ELF-1 (cell line): ENCODE results near the gene TFEB.

ENCODE experiments used
- DNase-seq: peaks from one replicate; pipeline ENCODE4 v3.0.0-alpha.2; 2016; ENCODE audit warnings: low read depth, low spot score

TFEB gene

GRCh38 chr6:41691426-41692079 is 43.9 kb downstream of the TFEB start:
- DNase-seq: peak; percentile 54

DNA sequence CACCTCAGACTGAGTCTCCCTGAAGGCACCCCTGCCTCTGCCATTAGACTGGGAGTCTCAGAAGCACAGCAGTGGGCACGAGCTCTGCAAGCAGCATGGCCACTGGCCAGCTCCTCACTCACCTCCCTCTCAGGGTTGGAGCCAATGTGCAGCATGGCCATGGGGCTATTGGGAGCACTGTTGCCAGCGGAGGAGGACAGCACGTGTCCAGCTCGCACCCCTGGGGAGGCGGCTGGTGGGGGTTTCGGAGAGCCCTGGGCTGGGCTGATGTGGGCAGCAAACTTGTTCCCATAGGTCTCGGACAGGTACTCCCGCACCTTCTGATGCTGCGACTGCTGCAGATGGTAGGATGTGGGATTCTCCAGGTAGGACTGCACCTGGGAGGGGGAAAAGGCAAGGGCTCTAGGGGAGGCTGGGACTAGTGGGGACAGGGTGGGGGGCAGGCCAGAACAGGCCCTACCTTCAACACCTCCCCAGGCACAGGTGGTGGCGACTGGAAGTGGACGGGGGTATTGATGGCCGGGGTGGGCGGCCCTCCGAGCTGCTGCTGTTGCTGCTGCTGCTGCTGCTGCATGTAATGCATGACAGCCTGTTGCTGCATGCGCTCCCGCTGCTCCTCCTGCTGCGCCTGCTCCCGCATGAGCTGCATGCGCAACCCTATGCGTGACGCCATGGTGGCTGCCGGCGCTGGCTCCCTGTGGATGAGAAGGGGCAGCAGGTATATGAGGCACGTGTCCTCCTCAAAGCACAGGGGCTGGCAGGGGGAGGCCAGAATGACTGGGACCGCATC is 44.7 kb downstream of the TFEB start:
- no peak for DNase-seq

- no peak for DNase-seq
Observed at GRCh38 chr6:41689171-41690008, 46.0 kb downstream of the TFEB start.

- DNase-seq: no peak
Observed at GRCh38 chr6:41688256-41688965, 47.0 kb downstream of the TFEB start.

DNA sequence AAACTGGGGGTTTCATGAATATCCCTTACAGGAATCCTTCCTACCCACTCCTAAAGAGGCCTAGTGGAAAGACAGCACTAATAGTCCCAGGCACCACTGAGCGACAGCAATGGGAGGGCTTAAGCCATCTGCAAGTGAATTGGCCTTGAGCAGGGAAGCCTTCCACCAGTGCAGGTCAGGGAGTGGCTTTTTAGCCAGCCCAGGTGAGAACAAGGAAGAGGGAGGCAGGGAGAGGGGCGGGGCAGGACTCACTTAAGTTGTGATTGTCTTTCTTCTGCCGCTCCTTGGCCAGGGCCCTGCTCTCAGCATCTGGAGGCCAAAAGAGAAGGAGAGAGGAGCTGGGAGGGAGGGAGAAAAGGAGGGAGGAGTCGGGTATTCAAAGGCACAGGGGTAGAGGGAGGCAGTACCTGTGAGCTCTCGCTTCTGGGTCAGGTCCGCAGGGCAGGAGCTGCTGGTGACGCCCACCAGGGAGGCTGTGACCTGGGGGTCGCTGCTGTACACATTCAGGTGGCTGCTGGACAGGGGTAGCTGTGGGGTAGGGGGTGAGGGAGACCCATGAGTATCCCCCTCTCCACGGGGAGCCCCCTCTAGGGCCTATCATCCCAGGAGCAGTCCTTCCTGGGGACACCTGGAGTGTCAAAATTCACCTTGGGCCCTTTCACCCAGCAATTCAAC is 47.8 kb downstream of the TFEB start:
- peak; percentile 90 for DNase-seq

GRCh38 chr6:41685641-41686380 is 49.6 kb downstream of the TFEB start:
- no peak for DNase-seq

DNA sequence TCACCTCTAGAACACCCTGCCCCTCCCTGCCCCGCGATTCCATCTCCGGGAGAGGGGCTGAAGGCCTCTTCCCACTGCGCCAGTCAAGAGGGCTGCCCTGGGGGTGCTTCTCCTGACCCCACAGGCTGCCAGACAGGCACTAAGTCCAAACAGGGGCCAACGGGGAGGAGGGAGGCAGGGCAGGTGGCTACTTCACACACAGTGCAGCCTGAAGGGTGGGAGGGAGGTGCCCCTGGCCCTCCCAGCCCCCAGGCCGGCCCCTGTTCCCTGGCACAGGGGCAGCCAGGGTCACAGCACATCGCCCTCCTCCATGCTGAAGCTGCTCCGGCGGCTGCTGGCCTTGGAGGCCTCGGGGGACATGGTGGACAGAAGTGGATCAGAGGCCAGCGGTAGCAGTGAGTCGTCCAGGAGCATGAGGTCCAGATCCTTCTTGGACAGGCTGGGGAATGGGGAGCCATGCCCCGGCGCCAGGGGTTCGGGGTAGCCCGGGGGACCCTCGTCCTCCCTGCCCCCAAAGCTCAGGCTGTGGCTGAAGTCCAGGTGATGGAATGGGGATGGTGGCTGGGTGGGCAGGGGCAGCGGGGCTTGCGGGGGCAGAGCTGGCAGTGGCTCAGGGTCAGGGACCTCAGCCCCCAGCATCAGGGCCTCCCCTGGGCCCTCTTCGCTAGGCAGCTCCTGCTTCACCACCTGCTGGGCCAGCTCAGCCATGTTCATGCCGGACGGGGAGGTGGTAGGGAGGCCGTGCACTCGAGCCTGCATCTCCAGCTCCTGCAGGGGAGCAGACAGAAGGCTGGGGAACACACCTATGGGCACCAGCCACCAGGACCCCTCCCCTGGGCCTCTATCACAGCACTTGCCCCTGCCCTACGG is 50.9 kb downstream of the TFEB start:
- DNase-seq: no peak

GRCh38 chr6:41683523-41684310 is 51.7 kb downstream of the TFEB start:
- DNase-seq: peak; percentile 87

- no peak for DNase-seq
Observed at GRCh38 chr6:41683273-41683522, 52.2 kb downstream of the TFEB start.

DNA sequence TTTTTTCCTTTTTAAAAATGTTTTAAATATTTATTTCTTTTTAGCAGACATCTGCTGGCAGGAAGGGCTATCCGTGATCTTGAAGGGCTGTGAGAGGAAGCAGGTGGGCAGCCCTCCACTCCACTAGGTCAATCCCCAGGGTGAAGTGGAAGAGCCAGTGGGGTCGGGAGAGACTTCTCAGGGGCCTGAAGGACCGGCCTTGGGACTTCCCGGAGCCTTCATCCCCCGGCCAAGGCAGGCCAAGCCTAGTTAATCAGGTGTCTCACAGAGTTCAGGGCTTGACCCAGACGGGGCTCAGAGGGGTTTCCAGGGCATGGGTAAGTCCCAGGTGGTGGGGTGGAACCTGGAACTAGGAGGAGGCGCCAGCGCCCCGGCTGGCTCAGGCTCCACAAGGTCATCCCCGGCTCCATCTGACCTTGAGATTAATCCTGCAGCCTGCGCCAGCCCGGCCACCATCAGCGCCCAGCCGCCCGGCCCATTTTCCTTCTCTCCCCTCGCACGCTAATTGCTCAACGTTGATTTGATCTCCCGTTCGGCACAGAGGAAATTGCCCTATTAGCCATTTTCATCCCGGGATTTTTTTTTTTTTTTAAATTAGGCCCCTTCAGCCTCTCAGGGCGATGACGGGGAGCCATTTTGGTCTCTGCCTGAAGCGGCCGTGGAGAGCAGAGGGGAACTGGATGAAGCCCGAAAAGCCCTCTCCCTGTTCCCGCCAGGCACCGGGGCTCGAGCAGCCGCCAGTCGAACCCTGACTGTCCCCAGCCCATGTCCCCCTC is 52.7 kb downstream of the TFEB start:
- no peak for DNase-seq

GRCh38 chr6:41682056-41682477 is 53.3 kb downstream of the TFEB start:
- peak; percentile 98 for DNase-seq

GRCh38 chr6:41680182-41680965 is 55.0 kb downstream of the TFEB start:
- DNase-seq: peak; percentile 54

GRCh38 chr6:41679696-41680095 is 55.7 kb downstream of the TFEB start:
- no peak for DNase-seq

- DNase-seq: no peak
Observed at GRCh38 chr6:41678511-41679084, 56.8 kb downstream of the TFEB start.

DNA sequence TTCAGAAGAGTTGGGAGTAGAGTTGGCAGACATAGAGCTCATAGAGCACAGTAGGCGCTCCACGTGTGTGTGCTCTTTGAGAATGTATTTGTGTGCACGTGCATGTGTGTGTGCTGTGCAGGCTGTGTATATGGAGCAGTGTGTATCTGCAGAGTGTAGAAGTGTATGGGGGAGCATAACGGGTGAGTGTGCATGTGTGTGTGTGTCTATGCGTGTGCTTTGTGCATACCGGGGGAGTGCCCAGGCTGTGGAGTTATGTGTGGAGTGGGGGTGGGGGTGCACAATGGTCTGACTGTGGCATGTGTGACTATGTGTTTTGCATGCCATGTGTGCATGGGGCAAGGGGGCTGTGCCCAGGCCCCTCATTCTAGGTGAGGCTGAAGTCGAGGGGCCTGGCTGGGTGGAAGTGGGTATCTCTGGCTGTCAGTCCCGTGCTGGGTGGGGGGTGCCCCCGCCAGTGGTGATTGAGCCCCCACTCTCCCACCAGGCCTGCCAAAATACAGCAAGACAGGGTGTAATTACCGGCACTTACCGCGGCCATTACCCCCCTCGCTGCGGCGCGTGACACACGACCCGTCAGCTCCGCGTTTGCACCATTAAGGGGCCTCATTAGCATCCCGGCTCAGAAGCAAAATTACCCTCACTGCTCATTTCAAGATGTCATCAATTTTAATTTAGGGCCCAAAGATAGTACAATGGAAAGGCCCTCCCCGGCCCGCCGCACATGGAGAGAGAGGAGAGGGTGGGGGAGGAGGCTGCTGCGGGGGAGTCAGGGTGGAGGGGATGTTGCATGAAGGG is 58.1 kb downstream of the TFEB start:
- DNase-seq: no peak

DNA sequence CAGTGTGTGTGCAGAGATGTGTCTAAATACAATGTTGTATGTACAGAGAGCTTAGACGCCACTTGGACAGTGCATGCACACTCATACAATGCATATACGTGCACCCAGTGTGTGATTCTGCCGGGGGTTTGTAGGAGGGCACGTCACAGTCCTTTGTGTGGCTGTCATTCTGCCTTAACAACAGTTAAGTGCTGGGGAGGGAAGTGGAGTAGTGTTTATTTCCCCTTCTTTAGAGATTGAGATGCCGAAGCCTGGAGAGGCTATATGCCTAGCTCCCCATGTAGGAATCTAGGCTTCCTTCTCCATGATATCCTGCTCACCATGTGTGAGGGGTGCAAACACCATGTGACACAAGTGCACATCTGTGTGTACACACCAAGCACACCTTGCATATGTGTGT is 59.0 kb downstream of the TFEB start:
- DNase-seq: no peak
